Uterus (tissue), 2 donors: ENCODE measurements around the gene PJVK.

ENCODE experiments used
- POLR2A ChIP-seq, 2 donors: fragments of 450-650 bp; IDR thresholded peaks; one replicate each; pipeline ENCODE4 v1.6.1; 2016; ENCODE audit warnings: antibody characterized with exemption in 2 of 2, mild to moderate bottlenecking in 1 of 2, moderate library complexity in 1 of 2
- TF ChIP-seq, protein P1 (sequence below), 4 experiments: fragments of 200-600 bp in 2 of 4; fragments of 450-650 bp in 2 of 4; sonication (generic) in 2 of 4; IDR thresholded peaks; one replicate each; pipeline ENCODE4 v1.5.1; 2016 to 2019; ENCODE audit warnings: antibody characterized with exemption in 4 of 4, mild to moderate bottlenecking in 2 of 4, moderate library complexity in 1 of 4

DNA sequence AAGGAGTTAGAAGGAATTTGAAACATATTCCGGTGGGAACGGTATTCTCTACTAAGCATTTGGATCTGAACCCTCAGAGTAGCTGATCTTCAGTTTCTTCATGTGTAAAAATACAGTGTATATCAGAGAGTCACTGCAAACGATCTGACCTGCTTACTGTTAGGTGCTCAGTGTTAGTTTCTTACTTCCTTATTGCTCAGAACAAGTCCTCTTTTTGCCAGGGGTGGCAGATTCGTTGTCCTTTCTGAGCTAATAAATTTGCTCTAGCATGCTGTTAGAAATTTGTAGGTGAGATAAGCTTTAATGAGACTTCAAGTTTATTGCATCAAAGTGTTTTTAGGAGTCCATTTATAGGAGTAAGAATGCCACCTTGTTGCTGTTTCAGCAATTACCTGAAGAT is 44.9 kb downstream of the PJVK start:
- TF ChIP-seq, protein P1, sequence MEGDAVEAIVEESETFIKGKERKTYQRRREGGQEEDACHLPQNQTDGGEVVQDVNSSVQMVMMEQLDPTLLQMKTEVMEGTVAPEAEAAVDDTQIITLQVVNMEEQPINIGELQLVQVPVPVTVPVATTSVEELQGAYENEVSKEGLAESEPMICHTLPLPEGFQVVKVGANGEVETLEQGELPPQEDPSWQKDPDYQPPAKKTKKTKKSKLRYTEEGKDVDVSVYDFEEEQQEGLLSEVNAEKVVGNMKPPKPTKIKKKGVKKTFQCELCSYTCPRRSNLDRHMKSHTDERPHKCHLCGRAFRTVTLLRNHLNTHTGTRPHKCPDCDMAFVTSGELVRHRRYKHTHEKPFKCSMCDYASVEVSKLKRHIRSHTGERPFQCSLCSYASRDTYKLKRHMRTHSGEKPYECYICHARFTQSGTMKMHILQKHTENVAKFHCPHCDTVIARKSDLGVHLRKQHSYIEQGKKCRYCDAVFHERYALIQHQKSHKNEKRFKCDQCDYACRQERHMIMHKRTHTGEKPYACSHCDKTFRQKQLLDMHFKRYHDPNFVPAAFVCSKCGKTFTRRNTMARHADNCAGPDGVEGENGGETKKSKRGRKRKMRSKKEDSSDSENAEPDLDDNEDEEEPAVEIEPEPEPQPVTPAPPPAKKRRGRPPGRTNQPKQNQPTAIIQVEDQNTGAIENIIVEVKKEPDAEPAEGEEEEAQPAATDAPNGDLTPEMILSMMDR (IDR thresholded peaks at IDR 0.05): no peak
- TF ChIP-seq POLR2A (IDR thresholded peaks at IDR 0.05): no peak
